Dedifferentiated amniotic fluid mesenchymal stem cell (primary cell): ENCODE measurements around the gene IRF9.

Experiments
- DNase-seq: peaks from one replicate; pipeline ENCODE4 v3.0.0-alpha.2; 2016; ENCODE audit errors: extremely low spot score

Gene IRF9

DNA sequence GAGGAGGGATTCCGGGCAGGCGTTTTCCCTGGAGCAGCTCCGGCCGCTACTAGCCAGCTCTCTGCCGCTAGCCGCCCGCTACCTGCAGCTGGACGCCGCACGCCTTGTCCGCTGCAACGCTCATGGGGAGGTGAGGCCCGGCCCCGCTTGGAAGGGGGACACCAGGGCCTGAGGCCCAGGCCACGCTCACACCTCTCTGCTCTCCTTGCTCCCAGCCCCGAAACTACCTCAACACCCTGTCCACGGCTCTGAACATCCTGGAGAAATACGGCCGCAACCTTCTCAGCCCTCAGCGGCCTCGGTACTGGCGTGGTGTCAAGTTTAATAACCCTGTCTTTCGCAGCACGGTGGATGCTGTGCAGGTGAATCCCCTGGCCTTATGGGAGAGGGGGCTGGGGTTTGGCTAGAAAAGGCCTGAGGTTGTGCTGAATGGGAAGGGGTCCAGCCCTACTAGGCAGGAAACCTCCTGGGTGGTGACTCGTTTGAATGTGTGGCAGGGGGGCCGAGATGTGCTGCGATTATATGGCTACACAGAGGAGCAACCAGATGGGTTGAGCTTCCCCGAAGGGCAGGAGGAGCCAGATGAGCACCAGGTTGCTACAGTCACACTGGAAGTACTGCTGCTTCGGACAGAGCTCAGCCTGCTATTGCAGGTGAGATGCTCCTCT, 13.2 kb upstream of the IRF9 start:
- no peak for DNase-seq

DNA sequence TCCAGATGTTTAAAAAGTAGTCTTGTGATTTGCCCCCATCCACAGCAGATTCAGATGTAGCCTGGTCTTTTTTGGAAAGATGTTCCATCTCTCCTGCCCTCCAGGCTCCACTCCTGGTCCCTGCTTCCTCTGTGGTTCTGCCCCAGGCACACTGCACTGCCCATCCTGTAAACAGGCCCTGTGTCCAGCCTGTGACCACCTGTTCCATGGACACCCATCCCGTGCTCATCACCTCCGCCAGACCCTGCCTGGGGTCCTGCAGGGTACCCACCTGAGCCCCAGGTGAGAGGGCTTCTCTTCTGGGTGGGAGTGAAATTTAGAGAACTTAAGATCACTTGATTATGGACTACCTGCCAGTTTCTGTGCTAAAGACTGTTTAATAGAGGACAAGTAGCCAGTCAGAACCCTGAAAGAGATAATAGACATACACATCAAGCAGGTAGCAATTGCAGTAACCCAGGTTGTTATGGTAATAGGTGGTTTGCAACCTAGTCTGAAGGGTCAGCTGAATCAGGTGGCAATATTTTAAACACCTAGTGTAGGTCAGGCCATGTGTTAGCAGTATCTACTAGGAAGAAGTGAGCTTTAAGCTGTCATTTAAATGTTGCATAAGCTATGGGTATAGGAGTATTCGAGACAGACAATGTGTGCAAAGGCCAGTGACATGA, 11.6 kb upstream of the IRF9 start:
- DNase-seq = no peak

DNA sequence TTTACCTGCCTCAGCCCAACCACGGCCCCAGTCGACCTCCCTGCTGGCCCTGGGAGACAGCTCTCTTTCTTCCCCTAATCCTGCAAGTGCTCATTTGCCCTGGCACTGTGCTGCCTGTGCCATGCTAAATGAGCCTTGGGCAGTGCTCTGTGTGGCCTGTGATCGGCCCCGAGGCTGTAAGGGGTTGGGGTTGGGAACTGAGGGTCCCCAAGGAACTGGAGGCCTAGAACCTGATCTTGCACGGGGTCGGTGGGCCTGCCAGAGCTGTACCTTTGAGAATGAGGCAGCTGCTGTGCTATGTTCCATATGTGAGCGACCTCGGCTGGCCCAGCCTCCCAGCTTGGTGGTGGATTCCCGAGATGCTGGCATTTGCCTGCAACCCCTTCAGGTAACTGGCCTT, 11.0 kb upstream of the IRF9 start:
- DNase-seq = no peak

DNA sequence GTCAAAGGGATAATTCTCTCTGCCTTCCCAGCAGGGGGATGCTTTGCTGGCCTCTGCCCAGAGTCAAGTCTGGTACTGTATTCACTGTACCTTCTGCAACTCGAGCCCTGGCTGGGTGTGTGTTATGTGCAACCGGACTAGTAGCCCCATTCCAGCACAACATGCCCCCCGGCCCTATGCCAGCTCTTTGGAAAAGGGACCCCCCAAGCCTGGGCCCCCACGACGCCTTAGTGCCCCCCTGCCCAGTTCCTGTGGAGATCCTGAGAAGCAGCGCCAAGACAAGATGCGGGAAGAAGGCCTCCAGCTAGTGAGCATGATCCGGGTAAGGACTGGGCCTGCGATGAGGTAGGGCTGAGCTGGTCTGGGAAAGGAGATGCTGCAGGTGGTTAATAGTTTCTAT, 10.5 kb upstream of the IRF9 start:
- DNase-seq = no peak

DNA sequence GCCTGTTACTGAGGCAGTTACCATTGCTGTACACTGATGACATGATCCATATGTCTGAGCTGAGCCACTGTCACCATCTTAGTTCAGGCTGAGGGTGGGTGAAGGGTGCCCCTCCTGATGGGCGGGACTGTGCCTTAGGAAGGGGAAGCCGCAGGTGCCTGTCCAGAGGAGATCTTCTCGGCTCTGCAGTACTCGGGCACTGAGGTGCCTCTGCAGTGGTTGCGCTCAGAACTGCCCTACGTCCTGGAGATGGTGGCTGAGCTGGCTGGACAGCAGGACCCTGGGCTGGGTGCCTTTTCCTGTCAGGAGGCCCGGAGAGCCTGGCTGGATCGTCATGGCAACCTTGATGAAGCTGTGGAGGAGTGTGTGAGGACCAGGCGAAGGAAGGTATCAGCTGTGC, 10.1 kb upstream of the IRF9 start:
- no peak for DNase-seq

DNA sequence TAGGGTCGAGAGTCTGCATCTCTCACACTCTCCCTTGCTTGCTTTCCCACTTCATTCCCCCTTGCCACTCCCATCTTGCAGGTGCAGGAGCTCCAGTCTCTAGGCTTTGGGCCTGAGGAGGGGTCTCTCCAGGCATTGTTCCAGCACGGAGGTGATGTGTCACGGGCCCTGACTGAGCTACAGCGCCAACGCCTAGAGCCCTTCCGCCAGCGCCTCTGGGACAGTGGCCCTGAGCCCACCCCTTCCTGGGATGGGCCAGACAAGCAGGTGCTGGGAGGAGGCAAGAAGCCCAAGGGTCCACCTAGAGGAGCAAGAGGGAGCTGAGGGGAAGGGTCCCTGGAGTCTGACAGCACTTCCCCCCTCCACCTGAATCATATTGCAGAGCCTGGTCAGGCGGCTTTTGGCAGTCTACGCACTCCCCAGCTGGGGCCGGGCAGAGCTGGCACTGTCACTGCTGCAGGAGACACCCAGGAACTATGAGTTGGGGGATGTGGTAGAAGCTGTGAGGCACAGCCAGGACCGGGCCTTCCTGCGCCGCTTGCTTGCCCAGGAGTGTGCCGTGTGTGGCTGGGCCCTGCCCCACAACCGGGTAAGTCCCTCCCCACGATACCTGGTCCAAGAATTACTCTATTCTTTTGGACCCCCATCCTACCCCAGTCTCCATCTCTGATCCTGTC, 9.5 kb upstream of the IRF9 start:
- no peak for DNase-seq

DNA sequence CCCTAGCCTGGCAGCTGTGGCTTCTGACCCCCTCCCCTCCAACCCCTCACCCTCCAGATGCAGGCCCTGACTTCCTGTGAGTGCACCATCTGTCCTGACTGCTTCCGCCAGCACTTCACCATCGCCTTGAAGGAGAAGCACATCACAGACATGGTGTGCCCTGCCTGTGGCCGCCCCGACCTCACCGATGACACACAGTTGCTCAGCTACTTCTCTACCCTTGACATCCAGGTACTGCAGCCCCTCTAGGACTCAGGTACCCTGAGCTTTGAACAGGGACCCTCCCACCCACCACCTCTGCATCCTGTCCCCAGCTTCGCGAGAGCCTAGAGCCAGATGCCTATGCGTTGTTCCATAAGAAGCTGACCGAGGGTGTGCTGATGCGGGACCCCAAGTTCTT, 6.0 kb upstream of the IRF9 start:
- no peak for DNase-seq

DNA sequence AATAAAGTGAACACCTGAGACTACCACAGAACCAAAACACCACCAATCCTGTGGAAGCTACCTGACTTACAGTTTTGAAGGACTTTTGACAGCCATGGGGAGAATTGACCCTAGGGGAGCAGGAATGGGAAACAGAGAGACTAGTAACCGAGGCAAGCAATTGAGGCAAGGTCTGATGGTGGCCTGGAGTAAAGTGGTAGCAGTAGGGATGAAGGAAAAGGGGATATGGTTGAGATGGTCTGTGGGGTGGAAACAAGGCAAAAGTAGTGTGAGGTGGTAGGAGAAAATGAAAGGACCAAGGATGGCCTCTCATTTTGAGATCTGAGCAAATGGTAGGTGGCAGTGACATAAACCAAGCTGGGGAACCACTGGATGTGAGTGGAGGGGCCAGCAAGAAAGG, 4.2 kb upstream of the IRF9 start:
- DNase-seq = no peak

DNA sequence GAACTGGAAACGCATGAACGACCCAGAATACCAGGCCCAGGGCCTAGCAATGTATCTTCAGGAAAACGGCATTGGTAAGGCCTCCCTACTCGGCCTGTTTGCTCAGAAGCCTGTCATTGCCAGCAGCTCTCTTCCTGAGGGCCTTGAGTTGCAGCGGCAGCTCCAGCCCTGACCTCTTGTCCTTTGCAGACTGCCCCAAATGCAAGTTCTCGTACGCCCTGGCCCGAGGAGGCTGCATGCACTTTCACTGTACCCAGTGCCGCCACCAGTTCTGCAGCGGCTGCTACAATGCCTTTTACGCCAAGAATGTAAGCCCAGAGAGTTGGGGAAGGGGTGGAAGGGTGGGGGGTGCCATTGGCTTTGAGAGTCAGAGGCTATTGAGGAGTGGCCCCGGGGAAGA, 3.7 kb upstream of the IRF9 start:
- DNase-seq = no peak

DNA sequence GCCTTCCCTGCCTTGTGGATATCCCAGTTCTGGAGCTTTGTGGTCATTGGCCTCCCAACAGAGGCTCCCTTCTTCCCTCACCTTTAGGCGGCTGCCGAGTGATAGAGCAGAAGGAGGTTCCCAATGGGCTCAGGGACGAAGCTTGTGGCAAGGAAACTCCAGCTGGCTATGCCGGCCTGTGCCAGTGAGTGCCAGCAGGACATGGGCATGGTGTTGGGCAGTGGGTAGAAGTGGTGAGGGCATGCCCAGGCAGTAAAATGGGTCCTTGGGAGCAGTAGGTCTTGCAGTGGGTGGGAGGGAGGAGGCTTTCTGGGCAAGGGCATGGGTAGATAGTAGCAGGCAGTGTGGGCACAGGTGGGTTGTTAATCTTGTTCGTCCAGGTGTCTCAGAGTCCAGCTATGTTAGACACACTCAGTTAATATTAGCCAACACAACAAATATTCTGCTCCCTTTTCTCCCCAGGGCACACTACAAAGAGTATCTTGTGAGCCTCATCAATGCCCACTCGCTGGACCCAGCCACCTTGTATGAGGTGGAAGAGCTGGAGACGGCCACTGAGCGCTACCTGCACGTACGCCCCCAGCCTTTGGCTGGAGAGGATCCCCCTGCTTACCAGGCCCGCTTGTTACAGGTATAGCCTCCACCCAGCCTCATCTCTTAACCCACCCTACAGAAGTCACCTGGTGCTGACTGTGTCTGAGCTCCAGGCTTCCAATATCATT, 1.1 kb upstream of the IRF9 start:
- DNase-seq = no peak

DNA sequence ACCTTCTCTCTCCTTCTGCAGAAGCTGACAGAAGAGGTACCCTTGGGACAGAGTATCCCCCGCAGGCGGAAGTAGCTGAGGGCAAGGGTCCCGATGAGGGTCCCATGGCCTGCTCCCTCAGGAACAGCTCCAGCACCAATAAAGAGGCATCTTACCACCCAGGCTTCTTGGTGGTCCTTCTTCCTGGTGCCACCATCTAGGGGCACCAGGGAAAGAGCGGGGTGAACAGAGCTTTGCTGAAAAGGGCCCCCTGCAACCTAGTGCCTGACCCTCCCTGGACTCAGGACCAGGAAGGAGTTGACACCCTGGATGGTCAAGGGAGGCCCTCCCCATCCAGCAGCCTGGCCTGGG, 591 bp upstream of the IRF9 start:
- no peak for DNase-seq

DNA sequence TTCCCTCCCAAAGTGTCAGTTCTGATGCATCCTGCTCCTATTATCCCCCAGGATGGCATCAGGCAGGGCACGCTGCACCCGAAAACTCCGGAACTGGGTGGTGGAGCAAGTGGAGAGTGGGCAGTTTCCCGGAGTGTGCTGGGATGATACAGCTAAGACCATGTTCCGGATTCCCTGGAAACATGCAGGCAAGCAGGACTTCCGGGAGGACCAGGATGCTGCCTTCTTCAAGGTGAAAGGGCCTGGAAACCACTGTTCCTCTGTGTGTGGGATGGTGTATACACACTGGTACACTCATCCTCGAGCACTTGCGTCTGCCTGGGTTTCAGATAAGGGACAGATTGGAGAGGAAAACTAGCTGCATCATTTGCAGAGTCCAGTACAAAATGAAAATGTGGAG, 1.0 kb downstream of the IRF9 start:
- DNase-seq = no peak

DNA sequence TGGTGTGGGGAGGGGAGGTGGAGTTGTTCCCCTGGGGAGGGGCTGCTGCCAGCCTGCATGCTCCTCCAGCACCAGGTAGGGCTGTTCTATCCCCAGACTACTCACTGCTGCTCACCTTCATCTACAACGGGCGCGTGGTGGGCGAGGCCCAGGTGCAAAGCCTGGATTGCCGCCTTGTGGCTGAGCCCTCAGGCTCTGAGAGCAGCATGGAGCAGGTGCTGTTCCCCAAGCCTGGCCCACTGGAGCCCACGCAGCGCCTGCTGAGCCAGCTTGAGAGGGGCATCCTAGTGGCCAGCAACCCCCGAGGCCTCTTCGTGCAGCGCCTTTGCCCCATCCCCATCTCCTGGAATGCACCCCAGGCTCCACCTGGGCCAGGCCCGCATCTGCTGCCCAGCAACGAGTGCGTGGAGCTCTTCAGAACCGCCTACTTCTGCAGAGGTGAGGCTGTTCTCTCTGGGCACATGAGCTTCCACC, 3.5 kb downstream of the IRF9 start:
- DNase-seq = no peak

DNA sequence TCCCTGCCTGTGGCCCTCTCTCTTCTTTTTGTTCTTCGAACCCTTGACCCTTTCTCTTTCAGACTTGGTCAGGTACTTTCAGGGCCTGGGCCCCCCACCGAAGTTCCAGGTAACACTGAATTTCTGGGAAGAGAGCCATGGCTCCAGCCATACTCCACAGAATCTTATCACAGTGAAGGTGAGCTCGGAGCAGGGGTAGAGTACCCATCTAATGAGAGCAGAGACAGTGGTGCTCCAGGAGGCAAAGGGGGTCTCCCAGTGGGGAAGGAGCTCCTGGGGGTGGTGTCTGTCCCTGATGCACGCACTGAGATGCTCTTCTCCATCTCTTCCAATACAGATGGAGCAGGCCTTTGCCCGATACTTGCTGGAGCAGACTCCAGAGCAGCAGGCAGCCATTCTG, 4.7 kb downstream of the IRF9 start:
- DNase-seq = no peak

DNA sequence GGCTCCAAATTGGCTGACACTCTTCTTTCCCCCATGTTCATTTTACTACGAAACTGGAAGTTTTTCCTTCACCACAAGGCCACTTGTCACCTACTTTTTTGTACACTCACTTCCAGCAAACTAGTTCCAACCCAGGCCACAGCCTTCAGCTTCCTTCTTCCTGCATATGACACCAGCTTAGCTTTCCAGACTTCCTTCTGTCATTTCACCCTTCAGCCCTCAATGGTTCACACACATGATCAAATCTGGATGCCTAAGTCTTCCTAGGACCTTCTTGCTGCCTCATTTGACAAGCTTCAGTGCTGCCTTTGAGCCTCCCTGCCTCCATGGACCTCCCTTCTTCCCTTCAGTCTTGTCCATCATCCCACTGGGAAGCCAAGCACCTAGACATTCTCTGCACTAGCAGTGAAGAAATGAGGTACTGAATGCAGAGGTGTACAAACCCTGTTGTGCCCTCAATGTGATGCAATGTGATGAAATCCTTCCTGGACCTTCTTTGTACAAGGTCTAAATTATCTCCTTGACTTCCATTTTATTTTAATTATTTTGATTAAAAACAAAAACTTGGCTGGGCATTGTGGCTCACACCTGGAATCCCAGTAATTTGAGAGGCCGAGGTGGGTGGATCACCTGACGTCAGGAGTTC, 6.5 kb downstream of the IRF9 start:
- DNase-seq = no peak

DNA sequence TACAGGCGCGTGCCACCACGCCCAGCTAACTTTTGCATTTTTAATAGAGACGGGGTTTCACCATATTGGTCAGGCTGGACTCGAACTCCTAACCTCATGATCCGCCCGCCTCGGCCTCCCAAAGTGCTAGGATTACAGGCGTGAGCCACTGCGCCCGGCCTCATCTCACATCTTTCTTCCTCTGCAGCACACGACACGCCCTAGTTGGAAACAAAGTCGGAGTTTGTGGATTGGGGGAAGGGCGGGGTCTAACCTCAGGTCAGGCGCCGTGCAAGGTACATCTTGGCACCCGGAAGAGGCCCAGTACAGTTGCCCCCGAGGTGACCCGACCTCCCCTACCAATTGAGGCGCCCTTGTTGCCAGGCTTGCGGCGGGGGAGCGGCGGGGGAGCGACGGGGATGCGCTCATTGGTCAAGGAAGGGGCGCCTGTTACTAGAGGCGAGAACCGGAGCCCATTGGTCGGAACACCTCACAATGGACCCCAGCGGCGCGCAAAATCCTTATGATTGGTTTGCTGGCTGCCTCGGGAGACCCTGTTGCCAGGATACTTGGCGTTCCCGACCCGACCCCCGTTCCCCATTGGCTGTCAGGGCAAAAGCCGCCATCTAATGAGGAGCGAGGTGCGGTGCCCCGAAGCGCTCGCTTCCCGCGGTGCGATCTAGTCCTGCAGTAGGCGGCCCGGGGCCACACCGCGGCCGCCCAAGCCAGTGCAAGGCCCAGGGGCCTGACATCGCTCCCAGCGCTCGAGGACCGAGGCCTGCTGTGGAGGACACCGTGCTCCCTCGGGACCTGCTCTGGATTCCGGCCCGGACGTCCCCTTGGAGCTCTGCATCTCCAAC, 10.6 kb downstream of the IRF9 start, which contains the start of gene REC8:
REC8 (plus strand) TSS at position 659 of the 839 bp plus-strand sequence. CDS start 473 bp downstream, outside the sequence.
- no peak for DNase-seq

DNA sequence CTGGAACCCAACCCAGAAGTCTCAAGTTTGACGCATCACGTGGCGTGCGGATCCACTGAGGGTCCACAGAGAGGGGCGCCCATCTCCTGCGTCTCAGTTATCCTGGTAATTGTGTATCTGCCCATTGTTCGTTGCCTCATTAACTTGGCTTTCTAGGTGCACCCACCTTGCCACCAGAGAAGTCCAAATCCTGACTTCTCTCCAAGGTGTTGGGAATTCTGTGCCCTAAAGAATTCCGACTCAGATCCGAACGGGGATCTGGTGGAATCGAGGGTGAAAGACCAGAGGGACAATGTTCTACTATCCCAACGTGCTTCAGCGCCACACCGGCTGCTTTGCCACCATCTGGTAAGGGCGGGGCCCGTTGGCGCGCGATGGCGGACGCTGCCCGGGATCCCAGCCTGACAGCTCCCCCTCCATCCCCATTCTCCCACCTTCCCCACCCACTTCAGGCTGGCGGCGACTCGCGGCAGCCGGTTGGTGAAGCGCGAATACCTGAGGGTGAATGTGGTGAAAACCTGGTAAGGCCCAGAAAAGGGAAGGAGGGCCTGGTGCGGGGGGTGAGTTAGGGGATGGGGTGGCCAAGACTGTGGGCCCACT, 11.3 kb downstream of the IRF9 start:
- DNase-seq = no peak

DNA sequence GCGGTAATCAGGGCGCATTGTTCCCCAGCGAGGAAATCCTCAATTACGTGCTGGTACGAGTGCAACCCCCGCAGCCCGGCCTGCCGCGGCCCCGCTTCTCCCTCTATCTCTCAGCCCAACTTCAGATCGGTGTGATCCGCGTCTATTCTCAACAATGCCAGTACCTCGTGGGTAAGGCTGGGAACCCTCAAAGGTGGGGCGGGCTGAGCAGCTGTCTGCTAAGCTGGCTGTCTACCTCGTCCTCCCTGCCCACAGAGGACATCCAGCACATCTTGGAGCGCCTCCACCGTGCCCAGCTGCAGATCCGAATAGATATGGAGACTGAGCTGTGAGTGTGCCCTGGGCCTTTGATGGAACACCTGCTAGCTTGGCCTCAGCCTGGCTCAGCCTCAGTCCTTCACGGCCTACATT, 11.8 kb downstream of the IRF9 start:
- DNase-seq = no peak

DNA sequence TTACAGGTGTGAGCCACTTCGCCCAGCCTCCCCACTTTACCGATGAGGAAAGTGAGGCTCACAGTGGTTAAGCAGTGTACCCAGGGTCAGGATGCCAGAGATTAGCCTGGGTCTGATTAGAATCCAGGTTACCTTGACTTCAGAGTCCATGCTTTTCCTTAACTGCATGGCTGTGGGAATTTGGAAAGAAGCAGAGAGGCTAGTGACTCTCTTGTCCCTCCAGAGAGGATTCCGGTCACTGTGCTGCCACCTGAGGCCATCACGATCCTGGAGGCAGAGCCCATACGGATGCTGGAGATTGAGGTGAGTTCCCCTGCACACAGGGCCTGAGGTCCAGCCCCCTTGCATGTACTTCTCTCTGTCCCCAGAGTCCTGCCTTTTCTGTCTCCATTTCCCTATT, 15.5 kb downstream of the IRF9 start:
- no peak for DNase-seq

DNA sequence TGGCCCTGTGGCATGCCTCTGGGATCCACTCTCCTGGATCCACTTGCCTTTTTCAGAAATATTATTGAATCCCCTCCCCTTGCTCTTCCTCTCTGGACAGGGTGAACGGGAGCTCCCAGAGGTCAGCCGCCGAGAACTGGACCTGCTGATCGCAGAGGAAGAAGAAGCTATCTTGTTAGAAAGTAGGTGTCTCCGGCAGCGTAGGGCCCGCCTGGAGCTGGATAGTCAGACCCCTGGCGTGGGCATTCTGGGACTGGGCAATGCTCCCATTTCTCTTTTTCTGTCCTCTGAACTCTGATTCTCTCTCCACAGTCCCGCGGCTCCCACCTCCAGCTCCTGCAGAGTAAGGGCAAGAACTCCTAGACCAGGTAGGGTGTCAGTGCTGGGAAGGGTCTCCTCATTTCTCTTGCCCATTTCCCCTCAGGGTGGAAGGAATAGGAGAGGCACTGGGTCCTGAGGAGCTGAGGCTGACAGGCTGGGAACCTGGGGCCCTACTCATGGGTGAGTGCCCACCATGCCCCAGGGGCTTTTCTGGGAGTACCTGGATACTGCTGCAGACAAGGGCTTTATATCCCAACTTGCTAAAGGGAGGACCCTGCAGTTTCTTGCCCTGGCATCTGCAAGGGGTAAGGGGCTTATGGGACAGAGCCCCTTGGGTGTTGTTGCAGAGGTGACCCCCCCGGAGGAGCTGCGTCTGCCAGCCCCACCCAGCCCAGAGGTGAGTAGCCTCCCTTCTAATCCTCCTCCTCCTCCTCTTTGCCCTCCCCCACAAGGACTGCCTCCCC, 16.2 kb downstream of the IRF9 start:
- DNase-seq = no peak
